Endothelial cell of umbilical vein (primary cell): ENCODE measurements around the gene LRIT2. TPM values are rescaled to one million over a fixed set of nuclear protein-coding genes. Genes with fewer than 3 reads are reported as not detected.

ENCODE experiments used
- BruUV-seq: library from RNA; stranded (reverse); fragments of 400-500 nt; replicated peaks from 2 replicates; lab custom pipeline; 2021; lab: Mats Ljungman, UMichigan
- CTCF ChIA-PET: fragments of 300-600, 350-600 bp; sonication (Branson Sonifier 250); formaldehyde crosslinking; loops from one replicate; lab custom pipeline; 2021; ENCODE audit warnings: antibody characterized with exemption, inconsistent platforms; lab: Charles Lee
- POLR2A ChIA-PET: fragments of 300-600, 350-600 bp; sonication (Branson Sonifier 250); formaldehyde crosslinking; loops from one replicate; lab custom pipeline; 2021; ENCODE audit warnings: antibody characterized with exemption, inconsistent platforms; lab: Charles Lee
- DNase-seq: peaks from one replicate; pipeline ENCODE4 v3.0.0-alpha.2; 2011; ENCODE audit warnings: low read depth, low spot score
- FAIRE-seq: peaks from 2 replicates; lab custom pipeline; 2011; peaks lifted over from hg19 to GRCh38; lab: Jason Lieb, UNC
- H2AFZ ChIP-seq: 2 replicates; pipeline ENCODE4 v1.6.0; 2012; ENCODE audit warnings: low read depth, low read length, control low read depth, inconsistent platforms
- H3K27ac ChIP-seq: 2 replicates; pipeline ENCODE4 v1.5.1; 2011; ENCODE audit warnings: low read depth, mild to moderate bottlenecking, control low read depth, low read length, moderate library complexity; ENCODE audit not compliant: insufficient read depth
- H3K27me3 ChIP-seq, 2 experiments: 2 replicates each; pipeline versions ENCODE4 v1.6.0 to v1.6.1; 2011; ENCODE audit warnings: low read length in 2 of 2, mixed read lengths in 1 of 2; ENCODE audit not compliant: control insufficient read depth in 2 of 2, insufficient read depth in 2 of 2
- H3K36me3 ChIP-seq, 2 experiments: 2 replicates in 1 of 2; 3 replicates in 1 of 2; pipeline ENCODE4 v1.5.1; 2011; ENCODE audit warnings: low read length in 2 of 2, mild to moderate bottlenecking in 1 of 2, moderate library complexity in 1 of 2; ENCODE audit not compliant: control insufficient read depth in 2 of 2, insufficient read depth in 2 of 2; ENCODE audit errors: extremely low read depth in 1 of 2
- H3K4me1 ChIP-seq: 3 replicates; pipeline ENCODE4 v1.5.1; 2011; ENCODE audit warnings: mild to moderate bottlenecking, low read length; ENCODE audit not compliant: control insufficient read depth, insufficient read depth; ENCODE audit errors: extremely low read depth
- H3K4me2 ChIP-seq: 2 replicates; pipeline ENCODE4 v1.6.1; 2011; ENCODE audit warnings: low read length, control low read depth, mixed read lengths; ENCODE audit not compliant: insufficient read depth
- H3K4me3 ChIP-seq, 3 experiments: fragments of 200-600 bp in 1 of 3; sonication (generic), shearing (Covaris generic) in 1 of 3; replicated peaks in 1 of 3; 2 replicates each; pipeline ENCODE4 v1.5.1; 2011 to 2016; ENCODE audit warnings: control low read depth in 3 of 3, low read length in 3 of 3, mild to moderate bottlenecking in 2 of 3, inconsistent platforms in 1 of 3, low read depth in 1 of 3, moderate library complexity in 1 of 3; ENCODE audit not compliant: insufficient read depth in 1 of 3
- H3K79me2 ChIP-seq: 2 replicates; pipeline ENCODE4 v1.6.0; 2012; ENCODE audit warnings: low read length, inconsistent platforms; ENCODE audit not compliant: control insufficient read depth, insufficient read depth
- H3K9ac ChIP-seq: replicated peaks from 2 replicates; pipeline ENCODE3; 2011; ENCODE audit warnings: low read length, control low read depth; ENCODE audit not compliant: insufficient read depth; ENCODE audit errors: extremely low read depth
- H3K9me1 ChIP-seq: replicated peaks from 3 replicates; pipeline ENCODE4 v1.6.0; 2011; ENCODE audit warnings: mild to moderate bottlenecking, low read length; ENCODE audit not compliant: control insufficient read depth, insufficient read depth; ENCODE audit errors: extremely low read depth
- H3K9me3 ChIP-seq: replicated peaks from 2 replicates; pipeline ENCODE4 v1.5.1; 2012; ENCODE audit warnings: low read length, inconsistent platforms; ENCODE audit not compliant: control insufficient read depth, insufficient read depth
- H4K20me1 ChIP-seq: replicated peaks from 2 replicates; pipeline ENCODE3; 2011; ENCODE audit warnings: mild to moderate bottlenecking, low read length; ENCODE audit not compliant: control insufficient read depth, insufficient read depth; ENCODE audit errors: extremely low read depth
- CTCF ChIP-seq, 2 donors: IDR thresholded peaks; 1 replicate in 1 of 2; 2 replicates in 1 of 2; pipeline ENCODE4 v1.5.1; 2011; ENCODE audit warnings: low read length in 2 of 2, mild to moderate bottlenecking in 2 of 2, moderate library complexity in 2 of 2, control low read depth in 1 of 2, inconsistent platforms in 1 of 2, low read depth in 1 of 2; ENCODE audit not compliant: insufficient read depth in 1 of 2; ENCODE audit errors: extremely low read depth in 1 of 2
- EZH2 ChIP-seq: IDR thresholded peaks from 2 replicates; pipeline ENCODE4 v1.6.1; 2012; ENCODE audit warnings: borderline replicate concordance, low read depth, mild to moderate bottlenecking, moderate library complexity, low read length, inconsistent platforms; ENCODE audit not compliant: severe bottlenecking
- FOS ChIP-seq: IDR thresholded peaks from 2 replicates; pipeline ENCODE4 v1.6.1; 2011; ENCODE audit warnings: mild to moderate bottlenecking, low read length, moderate library complexity, borderline replicate concordance; ENCODE audit not compliant: insufficient read depth
- GATA2 ChIP-seq: IDR thresholded peaks from 2 replicates; pipeline ENCODE4 v1.7.0; 2011; ENCODE audit warnings: low read depth, mild to moderate bottlenecking, moderate library complexity, mixed read lengths, low read length; ENCODE audit not compliant: insufficient read length, insufficient read depth
- JUN ChIP-seq: IDR thresholded peaks from 2 replicates; pipeline ENCODE4 v1.6.1; 2011; ENCODE audit warnings: borderline replicate concordance, low read depth; ENCODE audit not compliant: insufficient read length, insufficient read depth
- MAX ChIP-seq: IDR thresholded peaks from 2 replicates; pipeline ENCODE4 v1.6.1; 2011; ENCODE audit not compliant: insufficient read depth, insufficient read length
- MYC ChIP-seq: IDR thresholded peaks from one replicate; pipeline ENCODE4 v1.6.1; 2011; ENCODE audit warnings: mild to moderate bottlenecking, low read depth, low read length
- POLR2A ChIP-seq: IDR thresholded peaks from 2 replicates; pipeline ENCODE4 v1.6.1; 2012; ENCODE audit warnings: low read depth, mild to moderate bottlenecking, control low read depth, low read length
- POLR2AphosphoS5 ChIP-seq: IDR thresholded peaks from 2 replicates; pipeline ENCODE4 v1.6.1; 2012; ENCODE audit warnings: low read depth, mild to moderate bottlenecking, control low read depth, low read length, moderate library complexity; ENCODE audit not compliant: insufficient read depth
- dilution Hi-C: fragments of 300-500 bp; cut with MboI; formaldehyde crosslinking; loops from one replicate; pipeline ENCODE4 v1.15.0; 2019; ENCODE audit warnings: low sequenced_read_pairs; ENCODE audit not compliant: extremely low pct_ligation_motif_present
- intact Hi-C: fragments of 100-400 bp; cut with micrococcal nuclease; formaldehyde crosslinking; loops from one replicate; pipeline ENCODE4 v1.10.0; 2022
- polyA plus RNA-seq, 4 experiments: library from polyadenylated mRNA; depleted of rRNA in 3 of 4; stranded (reverse) in 3 of 4; unstranded in 1 of 4; fragments of >200 nt; gene quantifications; 2 replicates each; pipeline versions ENCODE4 v1.2.1 to v1.2.3, GENCODE V29; 2011 to 2012; ENCODE audit warnings: missing spikeins in 1 of 4
- total RNA-seq: library from RNA; stranded (reverse); gene quantifications from 2 replicates; pipeline ENCODE4 v1.2.3, GENCODE V29; 2021

The LRIT2 gene
- total and polyA plus RNA-seq, 2 donors (not counting 3 experiments of a cell fraction or from before 2014, with no cell fraction given): not detected

- no peak overlapping the region for H3K4me3 ChIP-seq
- DNase-seq (no peak), FAIRE-seq (no peak)
- no peaks in the 10 kb centered on the region for H3K79me2 ChIP-seq
- H3K4me2 ChIP-seq: no peak overlapping the region
- H4K20me1 ChIP-seq: no peaks in the 10 kb centered on the region
- POLR2A ChIA-PET: no interaction called here
- H3K36me3 ChIP-seq: no peaks in the 10 kb centered on the region
- dilution Hi-C loops: no loop called here
- no peak overlapping the region for H3K27ac ChIP-seq
- no peak overlapping the region for H3K9ac ChIP-seq
- intact Hi-C loops: no loop called here
- no peaks in the 10 kb centered on the region for H3K4me1 ChIP-seq
- BruUV-seq: no TSS peak
- TF ChIP-seq POLR2AphosphoS5 (no peak), GATA2 (no peak), JUN (no peak), MAX (no peak), MYC (no peak), FOS (no peak), POLR2A (no peak), CTCF (IDR thresholded peaks at IDR 0.05; ENCODE audit: extremely low read depth in 1 of 2, insufficient read depth in 1 of 2, low read depth in 1 of 2, low read length in 2 of 2) (no peak), EZH2 (no peak)
- peaks cover 0 to under 1% of the 10 kb centered on the region in 2 experiments for H3K27me3 ChIP-seq
- H3K9me1 ChIP-seq: no peaks in the 10 kb centered on the region
- H2AFZ ChIP-seq: no peak overlapping the region
- CTCF ChIA-PET: no interaction called here
- H3K9me3 ChIP-seq: no peaks in the 10 kb centered on the region
These were observed 824 bp downstream of the LRIT2 start for GRCh38 chr10:84224411-84225028.
